Placental pericyte (primary cell): ENCODE data around the gene CNNM2. TPM values are rescaled to one million over a fixed set of nuclear protein-coding genes. Genes with fewer than 3 reads are reported as not detected.

Experiments
- small RNA-seq: library from RNA; depleted of rRNA; stranded (forward); fragments of <200 nt; gene quantifications from one replicate; pipeline ENCODE3, GENCODE V24; 2012; ENCODE audit warnings: low replicate concordance
- total RNA-seq: library from RNA; depleted of rRNA; stranded (reverse); fragments of >200 nt; gene quantifications from 2 replicates; pipeline ENCODE4 v1.2.3, GENCODE V29; 2012

CNNM2 gene
- 8.8 and 14.2 TPM in 2 replicates for total RNA-seq

DNA sequence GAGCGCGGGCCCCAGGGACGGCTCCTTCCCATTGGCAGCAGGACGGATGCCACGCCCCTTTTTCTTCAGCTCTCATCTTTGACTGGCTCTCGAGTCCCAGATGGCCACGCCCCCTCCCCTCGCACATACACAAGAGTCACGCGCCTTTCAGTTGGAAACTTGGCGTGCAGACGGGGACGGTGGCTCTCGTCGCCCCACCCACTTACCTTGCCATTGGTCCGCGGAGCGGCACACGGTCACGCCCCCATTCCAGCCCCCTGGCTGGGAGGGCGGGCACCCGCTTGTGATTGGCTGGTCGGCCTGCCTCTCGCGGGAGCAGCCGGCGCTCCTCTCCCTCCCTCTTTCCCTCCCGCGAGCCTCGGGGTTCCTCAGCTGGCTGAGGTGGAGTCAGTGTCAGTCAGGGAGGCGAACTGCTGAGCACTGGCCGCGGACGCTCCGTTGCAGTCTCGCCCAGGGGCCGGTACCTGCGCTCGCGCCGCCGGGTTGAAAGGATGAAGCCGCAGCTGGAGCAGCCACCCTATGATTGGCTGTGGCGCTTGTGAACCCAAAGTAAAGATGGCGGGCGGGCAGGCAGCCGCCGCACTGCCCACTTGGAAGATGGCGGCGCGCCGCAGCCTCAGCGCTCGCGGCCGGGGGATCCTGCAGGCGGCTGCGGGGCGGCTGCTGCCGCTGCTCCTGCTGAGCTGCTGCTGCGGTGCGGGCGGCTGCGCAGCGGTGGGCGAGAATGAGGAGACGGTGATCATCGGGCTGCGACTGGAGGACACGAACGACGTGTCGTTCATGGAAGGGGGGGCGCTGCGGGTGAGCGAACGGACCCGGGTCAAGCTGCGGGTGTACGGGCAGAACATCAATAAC lies at the start of gene CNNM2:
Gene CNNM2, plus strand, starts transcription at position 333 of the 855 bp plus-strand sequence. Its CDS starts 187 bp downstream, at position 520.

DNA sequence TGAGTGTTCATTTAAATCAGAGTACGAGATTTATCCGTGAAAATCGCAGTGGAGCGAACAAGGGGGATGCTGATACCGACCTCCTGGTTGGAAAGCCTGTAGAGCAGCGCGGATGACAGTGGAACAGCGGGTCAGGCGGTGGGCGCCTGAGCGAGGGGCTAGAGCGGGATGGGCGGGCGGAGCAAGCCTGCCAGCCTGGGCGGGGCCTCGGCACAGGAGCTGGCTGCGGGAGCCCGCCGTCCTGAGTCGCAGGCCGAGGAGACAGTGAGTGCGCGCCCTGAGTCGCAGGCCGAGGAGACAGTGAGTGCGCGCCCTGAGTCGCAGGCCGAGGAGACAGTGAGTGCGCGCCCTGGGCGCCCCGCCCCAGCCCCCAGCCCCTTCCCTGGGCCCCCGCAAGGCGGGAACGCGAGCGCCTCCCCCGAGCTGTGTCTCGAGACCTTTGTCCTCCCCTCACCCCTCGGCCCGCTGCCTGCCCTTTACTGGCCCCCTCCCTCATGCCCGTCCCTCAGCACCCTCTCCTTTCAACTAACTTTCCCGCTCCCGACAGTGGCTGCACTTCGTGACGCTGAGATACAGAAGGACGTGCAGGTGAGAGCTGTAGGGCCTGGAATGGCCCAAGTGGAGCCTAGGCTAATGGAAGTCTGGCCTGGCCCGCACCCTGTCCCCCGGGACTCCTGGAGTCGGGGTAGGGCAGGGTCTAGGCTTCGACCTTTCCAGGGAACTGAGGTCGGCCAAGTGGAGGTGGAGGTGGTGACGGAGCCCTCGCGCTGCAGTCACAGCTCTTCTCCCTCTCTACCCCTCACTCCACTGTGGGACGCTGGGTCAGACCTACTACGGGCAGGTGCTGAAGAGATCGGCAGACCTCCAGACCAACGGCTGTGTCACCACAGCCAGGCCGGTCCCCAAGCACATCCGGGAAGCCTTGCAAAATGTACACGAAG lies 48.6 kb upstream of the CNNM2 start, which contains the start of gene AS3MT:
Gene AS3MT, plus strand, starts transcription at position 213 of the 941 bp plus-strand sequence. Its CDS starts 123 bp downstream, at position 336.

Small RNA genes lying within 50 kb of the gene (small RNA-seq; reads per million reads assigned to genes)
- gene AS3MT (not detected), gene RF00026 (not detected), gene RF02271 (not detected)

Other genes with a start within 250 kb of the CNNM2 start
- 4.8 and 5.4 TPM in 2 replicates for gene ARL3, start 203.9 kb upstream of the CNNM2 start, total RNA-seq
- 7.7 and 9.3 TPM in 2 replicates for gene SFXN2, start 203.7 kb upstream of the CNNM2 start, total RNA-seq
- 44.0 and 85.0 TPM in 2 replicates for gene WBP1L, start 174.3 kb upstream of the CNNM2 start, total RNA-seq
- gene CYP17A1, start 80.9 kb upstream of the CNNM2 start, total RNA-seq, result not detected in 2 replicates
- gene BORCS7, start 64.0 kb upstream of the CNNM2 start, total RNA-seq, result 8.6 and 20.8 TPM in 2 replicates
- 0.43 and 0.88 TPM in 2 replicates for gene AS3MT, start 48.8 kb upstream of the CNNM2 start, total RNA-seq